ENCODE results near the gene FAM131C.

FAM131C gene

GRCh38 chr1:16101623-16102022 lies 28.2 kb upstream of the FAM131C start:
- TF ChIP-seq, protein P1, sequence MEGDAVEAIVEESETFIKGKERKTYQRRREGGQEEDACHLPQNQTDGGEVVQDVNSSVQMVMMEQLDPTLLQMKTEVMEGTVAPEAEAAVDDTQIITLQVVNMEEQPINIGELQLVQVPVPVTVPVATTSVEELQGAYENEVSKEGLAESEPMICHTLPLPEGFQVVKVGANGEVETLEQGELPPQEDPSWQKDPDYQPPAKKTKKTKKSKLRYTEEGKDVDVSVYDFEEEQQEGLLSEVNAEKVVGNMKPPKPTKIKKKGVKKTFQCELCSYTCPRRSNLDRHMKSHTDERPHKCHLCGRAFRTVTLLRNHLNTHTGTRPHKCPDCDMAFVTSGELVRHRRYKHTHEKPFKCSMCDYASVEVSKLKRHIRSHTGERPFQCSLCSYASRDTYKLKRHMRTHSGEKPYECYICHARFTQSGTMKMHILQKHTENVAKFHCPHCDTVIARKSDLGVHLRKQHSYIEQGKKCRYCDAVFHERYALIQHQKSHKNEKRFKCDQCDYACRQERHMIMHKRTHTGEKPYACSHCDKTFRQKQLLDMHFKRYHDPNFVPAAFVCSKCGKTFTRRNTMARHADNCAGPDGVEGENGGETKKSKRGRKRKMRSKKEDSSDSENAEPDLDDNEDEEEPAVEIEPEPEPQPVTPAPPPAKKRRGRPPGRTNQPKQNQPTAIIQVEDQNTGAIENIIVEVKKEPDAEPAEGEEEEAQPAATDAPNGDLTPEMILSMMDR (IDR thresholded peaks at IDR 0.05; ENCODE audit: control insufficient read depth, extremely low read depth, insufficient read depth), result no peak
- no peak for DNase-seq (ENCODE audit: low read depth)
- no peak overlapping the region for H3K4me3 ChIP-seq (ENCODE audit: low read depth, low read length)

DNA sequence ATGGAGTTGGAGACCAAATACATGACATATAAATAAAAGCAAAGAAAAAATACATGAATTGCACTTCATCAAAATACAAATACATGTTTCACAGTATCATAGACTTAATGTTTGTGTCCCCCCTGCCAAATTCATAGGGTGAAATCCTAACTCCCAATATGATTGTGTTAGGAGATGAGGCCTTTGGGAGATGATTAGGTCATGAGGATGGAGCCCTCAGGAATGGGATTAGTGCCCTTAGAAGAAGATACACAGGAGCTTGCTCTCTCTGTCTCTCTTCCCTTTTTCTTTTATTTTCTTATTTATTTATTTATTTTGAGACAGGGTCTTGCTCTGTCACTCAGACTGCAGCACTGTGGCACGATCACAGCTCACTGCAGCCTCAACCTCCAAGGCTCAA lies 26.0 kb upstream of the FAM131C start:
- H3K4me3 ChIP-seq (ENCODE audit: low read depth, low read length), result no peak overlapping the region

GRCh38 chr1:16095447-16095846 lies 22.0 kb upstream of the FAM131C start:
- TF ChIP-seq, protein P1 (IDR thresholded peaks at IDR 0.05; ENCODE audit: control insufficient read depth, extremely low read depth, insufficient read depth), result no peak
- DNase-seq (ENCODE audit: low read depth), result no peak

More for the DNA sequence above, 26.0 kb upstream of the FAM131C start:
- TF ChIP-seq, protein P1 (IDR thresholded peaks at IDR 0.05; ENCODE audit: control insufficient read depth, extremely low read depth, insufficient read depth), result no peak
- DNase-seq (ENCODE audit: low read depth), result no peak

GRCh38 chr1:16094453-16095158 lies 21.2 kb upstream of the FAM131C start:
- no peak overlapping the region for H3K4me3 ChIP-seq (ENCODE audit: low read depth, low read length)
- no peak for DNase-seq (ENCODE audit: low read depth)
- TF ChIP-seq, protein P1 (IDR thresholded peaks at IDR 0.05; ENCODE audit: control insufficient read depth, extremely low read depth, insufficient read depth), result no peak

More at GRCh38 chr1:16095447-16095846, 22.0 kb upstream of the FAM131C start:
- no peak overlapping the region for H3K4me3 ChIP-seq (ENCODE audit: low read depth, low read length)

- TF ChIP-seq, protein P1 (IDR thresholded peaks at IDR 0.05; ENCODE audit: control insufficient read depth, extremely low read depth, insufficient read depth), result no peak
- H3K4me3 ChIP-seq (ENCODE audit: low read depth, low read length), result no peak overlapping the region
- DNase-seq (ENCODE audit: low read depth), result no peak
These were observed 20.2 kb upstream of the FAM131C start for GRCh38 chr1:16093611-16094010.

DNA sequence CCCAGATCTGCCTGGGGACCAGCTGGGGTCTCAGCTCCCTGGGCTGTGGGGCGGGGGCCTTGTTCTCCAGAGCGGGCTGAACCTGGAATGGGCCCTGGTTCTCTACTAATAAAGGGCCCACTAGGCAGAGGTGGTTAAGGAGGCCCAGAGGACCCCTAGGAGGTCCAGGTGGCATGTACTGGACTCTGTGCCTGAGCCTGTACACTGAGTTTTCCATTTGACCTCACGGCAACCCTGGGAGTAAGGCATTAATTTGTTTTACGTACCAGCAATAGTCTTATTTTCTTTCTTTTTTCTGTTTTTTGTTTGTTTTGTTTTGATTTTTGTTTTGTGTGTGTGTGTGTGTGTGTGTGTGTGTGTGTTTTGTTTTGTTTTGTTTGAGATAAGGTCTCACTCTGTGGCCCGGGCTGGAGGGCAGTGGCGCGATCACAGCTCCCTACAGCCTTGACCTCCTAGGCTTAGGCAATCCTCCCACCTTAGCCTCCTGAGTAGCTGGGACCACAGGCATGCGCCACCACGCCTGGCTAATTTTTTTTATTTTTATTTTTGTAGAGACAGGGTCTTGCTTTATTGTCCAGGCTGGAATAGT lies 19.6 kb upstream of the FAM131C start:
- TF ChIP-seq, protein P1 (IDR thresholded peaks at IDR 0.05; ENCODE audit: control insufficient read depth, extremely low read depth, insufficient read depth), result no peak
- H3K4me3 ChIP-seq (ENCODE audit: low read depth, low read length), result no peak overlapping the region
- DNase-seq (ENCODE audit: low read depth), result no peak
